ENCODE data around the gene ADAMTS13.

The ADAMTS13 gene

GRCh38 chr9:133505186-133505830 is 83.1 kb downstream of the ADAMTS13 start:
- in situ Hi-C loops (cut with HindIII; ENCODE audit: low sequenced_read_pairs): no loop called here
- H3K4me3 ChIP-seq (ENCODE audit: low read depth, low read length): no peak overlapping the region
- no peak for DNase-seq (ENCODE audit: low read depth, low spot score)
- TF ChIP-seq CTCF (IDR thresholded peaks at IDR 0.05; ENCODE audit: low read depth, low read length): no peak

GRCh38 chr9:133505901-133506652 is 83.9 kb downstream of the ADAMTS13 start:
- DNase-seq (ENCODE audit: low read depth, low spot score): no peak
- in situ Hi-C loops (cut with HindIII; ENCODE audit: low sequenced_read_pairs): no loop called here

GRCh38 chr9:133506653-133507038 is 84.5 kb downstream of the ADAMTS13 start:
- H3K4me3 ChIP-seq (ENCODE audit: low read depth, low read length): no peak overlapping the region
- DNase-seq (ENCODE audit: low read depth, low spot score): peak; percentile 54
- in situ Hi-C loops (cut with HindIII; ENCODE audit: low sequenced_read_pairs): no loop called here
- TF ChIP-seq CTCF (IDR thresholded peaks at IDR 0.05; ENCODE audit: low read depth, low read length): no peak

More at GRCh38 chr9:133505901-133506652, 83.9 kb downstream of the ADAMTS13 start:
- TF ChIP-seq CTCF (IDR thresholded peaks at IDR 0.05; ENCODE audit: low read depth, low read length): no peak
- H3K4me3 ChIP-seq (ENCODE audit: low read depth, low read length): no peak overlapping the region

- in situ Hi-C loops (cut with HindIII; ENCODE audit: low sequenced_read_pairs): no loop called here
- no peak for TF ChIP-seq CTCF (IDR thresholded peaks at IDR 0.05; ENCODE audit: low read depth, low read length)
- DNase-seq (ENCODE audit: low read depth, low spot score): no peak
- no peak overlapping the region for H3K4me3 ChIP-seq (ENCODE audit: low read depth, low read length)
Observed at GRCh38 chr9:133507246-133507965, 85.2 kb downstream of the ADAMTS13 start.

GRCh38 chr9:133508046-133508445 is 85.9 kb downstream of the ADAMTS13 start:
- no peak overlapping the region for H3K4me3 ChIP-seq (ENCODE audit: low read depth, low read length)
- DNase-seq (ENCODE audit: low read depth, low spot score): no peak
- in situ Hi-C loops (cut with HindIII; ENCODE audit: low sequenced_read_pairs): no loop called here
- TF ChIP-seq CTCF (IDR thresholded peaks at IDR 0.05; ENCODE audit: low read depth, low read length): no peak

Data from astrocyte of the spinal cord (primary cell).